ENCODE measurements around the gene RPS2.

- TF ChIP-seq, protein P1, sequence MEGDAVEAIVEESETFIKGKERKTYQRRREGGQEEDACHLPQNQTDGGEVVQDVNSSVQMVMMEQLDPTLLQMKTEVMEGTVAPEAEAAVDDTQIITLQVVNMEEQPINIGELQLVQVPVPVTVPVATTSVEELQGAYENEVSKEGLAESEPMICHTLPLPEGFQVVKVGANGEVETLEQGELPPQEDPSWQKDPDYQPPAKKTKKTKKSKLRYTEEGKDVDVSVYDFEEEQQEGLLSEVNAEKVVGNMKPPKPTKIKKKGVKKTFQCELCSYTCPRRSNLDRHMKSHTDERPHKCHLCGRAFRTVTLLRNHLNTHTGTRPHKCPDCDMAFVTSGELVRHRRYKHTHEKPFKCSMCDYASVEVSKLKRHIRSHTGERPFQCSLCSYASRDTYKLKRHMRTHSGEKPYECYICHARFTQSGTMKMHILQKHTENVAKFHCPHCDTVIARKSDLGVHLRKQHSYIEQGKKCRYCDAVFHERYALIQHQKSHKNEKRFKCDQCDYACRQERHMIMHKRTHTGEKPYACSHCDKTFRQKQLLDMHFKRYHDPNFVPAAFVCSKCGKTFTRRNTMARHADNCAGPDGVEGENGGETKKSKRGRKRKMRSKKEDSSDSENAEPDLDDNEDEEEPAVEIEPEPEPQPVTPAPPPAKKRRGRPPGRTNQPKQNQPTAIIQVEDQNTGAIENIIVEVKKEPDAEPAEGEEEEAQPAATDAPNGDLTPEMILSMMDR (IDR thresholded peaks at IDR 0.05 in 8 of 11, conservative IDR thresholded peaks at IDR 0.05 in 3 of 11): no peak
- TF ChIP-seq POLR2AphosphoS5 (IDR thresholded peaks at IDR 0.05) (no peak), POLR2A (IDR thresholded peaks at IDR 0.05) (no peak)
Observed at GRCh38 chr16:1958715-1959268, 5.8 kb downstream of the RPS2 start.
